GM23338 (cell line): ENCODE results near the gene KCNS3. TPM values are rescaled to one million over a fixed set of nuclear protein-coding genes. Genes with fewer than 3 reads are reported as not detected.

Source experiments
- ATAC-seq: fragments of 200-7000 bp; cut with Tn5 transposase; 3 replicates; pipeline ENCODE4 v1.9.1; 2020
- DNase-seq: peaks from one replicate; pipeline ENCODE4 v3.0.0-alpha.2; 2015; ENCODE audit warnings: low spot score
- H2AFZ ChIP-seq: fragments of 200-600 bp; sonication (generic); 2 replicates; pipeline ENCODE4 v1.8.0; 2016; ENCODE audit warnings: antibody characterized with exemption, mild to moderate bottlenecking, moderate library complexity
- H3F3A ChIP-seq: fragments of 200-600 bp; sonication (generic); replicated peaks from 2 replicates; pipeline ENCODE4 v1.8.0; 2017; ENCODE audit warnings: antibody characterized with exemption, mixed run types, low read depth
- H3K27ac ChIP-seq: fragments of 200-600 bp; sonication (generic); 2 replicates; pipeline ENCODE4 v1.6.1; 2016; ENCODE audit warnings: low read depth
- H3K27me3 ChIP-seq: fragments of 200-600 bp; sonication (generic); 2 replicates; pipeline ENCODE4 v1.8.0; 2016; ENCODE audit warnings: mild to moderate bottlenecking, mixed run types, moderate library complexity; ENCODE audit not compliant: insufficient read depth
- H3K36me3 ChIP-seq: fragments of 200-600 bp; sonication (generic); 2 replicates; pipeline ENCODE4 v1.8.0; 2016; ENCODE audit warnings: mild to moderate bottlenecking; ENCODE audit not compliant: insufficient read depth
- H3K4me1 ChIP-seq: fragments of 200-600 bp; sonication (generic); 2 replicates; pipeline ENCODE4 v1.8.0; 2016; ENCODE audit warnings: mild to moderate bottlenecking, moderate library complexity; ENCODE audit not compliant: insufficient read depth
- H3K4me2 ChIP-seq: fragments of 200-600 bp; sonication (generic); 2 replicates; pipeline ENCODE4 v1.7.1; 2017; ENCODE audit warnings: mixed run types
- H3K4me3 ChIP-seq: fragments of 200-600 bp; sonication (generic); 2 replicates; pipeline ENCODE4 v1.6.1; 2016; ENCODE audit warnings: mixed run types
- H3K79me2 ChIP-seq: fragments of 200-600 bp; sonication (generic); replicated peaks from 2 replicates; pipeline ENCODE4 v1.8.0; 2017; ENCODE audit warnings: mild to moderate bottlenecking; ENCODE audit not compliant: insufficient read depth
- H3K9me2 ChIP-seq: fragments of 200-600 bp; sonication (generic); 2 replicates; pipeline ENCODE4 v1.8.0; 2017; ENCODE audit not compliant: insufficient read depth
- H4K20me1 ChIP-seq: fragments of 200-600 bp; sonication (generic); replicated peaks from 2 replicates; pipeline ENCODE4 v1.8.0; 2017; ENCODE audit warnings: mild to moderate bottlenecking; ENCODE audit not compliant: insufficient read depth
- H3K27ac Mint-ChIP-seq: 2 replicates; pipeline ENCODE4 v1.8.0; 2020; ENCODE audit warnings: inconsistent platforms, mild to moderate bottlenecking, moderate library complexity, mixed read lengths
- H3K27me3 Mint-ChIP-seq: 3 replicates; pipeline ENCODE4 v1.8.0; 2022; ENCODE audit warnings: low read depth, mild to moderate bottlenecking, moderate library complexity, mixed read lengths, inconsistent platforms; ENCODE audit not compliant: insufficient read depth, poor library complexity
- H3K36me3 Mint-ChIP-seq: 3 replicates; pipeline ENCODE4 v1.8.0; 2021; ENCODE audit warnings: low read depth, mild to moderate bottlenecking, inconsistent platforms, moderate library complexity, mixed read lengths
- H3K4me1 Mint-ChIP-seq: 3 replicates; pipeline ENCODE4 v1.8.0; 2020; ENCODE audit warnings: mild to moderate bottlenecking, inconsistent platforms, mixed read lengths
- H3K4me3 Mint-ChIP-seq: 3 replicates; pipeline ENCODE4 v1.8.0; 2021; ENCODE audit warnings: moderate library complexity, mild to moderate bottlenecking, inconsistent platforms, mixed read lengths
- H3K9me3 Mint-ChIP-seq: 3 replicates; pipeline ENCODE4 v1.8.0; 2020; ENCODE audit warnings: moderate library complexity, mild to moderate bottlenecking, inconsistent platforms, mixed read lengths
- EZH2 ChIP-seq: fragments of 200-600 bp; sonication (generic); IDR thresholded peaks from one replicate; pipeline ENCODE4 v1.8.0; 2017; ENCODE audit warnings: antibody characterized with exemption, mild to moderate bottlenecking, low read depth; ENCODE audit not compliant: unreplicated experiment
- STAT1 ChIP-seq: IDR thresholded peaks from one replicate; pipeline ENCODE4 v1.6.1; 2016; ENCODE audit warnings: antibody characterized with exemption; ENCODE audit not compliant: unreplicated experiment
- polyA plus RNA-seq: library from polyadenylated mRNA; unstranded; fragments of >200 nt; fragmentation: Nextera tagmentation; extraction: Ambion mirVana; gene quantifications from 2 replicates; pipeline ENCODE4 v1.2.1, GENCODE V29; 2016
- total RNA-seq: library from RNA; depleted of rRNA; stranded (reverse); fragments of >200 nt; shearing (Covaris generic); gene quantifications from 2 replicates; pipeline ENCODE4 v1.2.3, GENCODE V29; 2014; rRNA removed
- TF ChIP-seq, protein P1 (sequence below), 2 experiments: fragments of 200-600 bp in 1 of 2; sonication (generic) in 1 of 2; conservative IDR thresholded peaks; 2 replicates each; pipeline versions ENCODE4 v1.5.1 to v1.6.1; 2016 to 2017; ENCODE audit warnings: antibody characterized with exemption in 2 of 2, low read depth in 2 of 2, mild to moderate bottlenecking in 2 of 2, moderate library complexity in 1 of 2
- TF ChIP-seq, protein P2 (sequence below): IDR thresholded peaks from one replicate; pipeline ENCODE4 v1.6.1; 2018; ENCODE audit warnings: antibody characterized with exemption; ENCODE audit not compliant: unreplicated experiment
- TF ChIP-seq, protein P3 (sequence below): fragments of 250-450 bp; sonication (Bioruptor Pico); IDR thresholded peaks from 2 replicates; pipeline ENCODE4 v1.5.0; 2020; ENCODE audit warnings: mild to moderate bottlenecking, moderate library complexity

The KCNS3 gene
- total and polyA plus RNA-seq, 2 experiments from 2014 or later: 23.2 to 80.0 TPM

DNA sequence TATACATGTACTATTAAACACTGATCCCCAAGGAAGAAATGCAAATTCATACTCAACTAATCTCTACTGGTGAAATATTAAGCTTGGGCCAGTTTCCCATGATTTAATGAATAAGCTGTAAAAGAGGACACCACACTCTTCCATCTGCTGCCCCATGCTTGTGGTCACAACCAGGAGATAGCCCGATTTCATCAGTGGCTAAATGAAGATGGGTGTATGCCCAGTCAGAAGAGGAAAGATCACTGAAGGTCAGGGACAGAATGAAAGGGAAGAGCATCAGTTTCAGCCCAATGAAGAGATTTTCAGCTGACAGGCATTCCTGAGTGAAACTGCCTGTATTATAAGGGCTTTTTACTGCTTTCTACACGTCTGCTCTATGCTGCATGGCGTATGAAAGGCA lies 103.5 kb downstream of the KCNS3 start:
- H3K4me3 ChIP-seq: no peak overlapping the region
- H3K4me3 Mint-ChIP-seq: no peak overlapping the region
- no peaks in the 10 kb centered on the region; the same call in 1 of the 3 replicates for H3K9me3 Mint-ChIP-seq
- H3K79me2 ChIP-seq: no peaks in the 10 kb centered on the region
- no peaks in the 10 kb centered on the region for H3K4me1 ChIP-seq
- no peaks in the 10 kb centered on the region for H3K36me3 ChIP-seq
- H3K27me3 ChIP-seq: no peaks in the 10 kb centered on the region
- H3K4me2 ChIP-seq: no peak overlapping the region
- ATAC-seq (no peak), DNase-seq (no peak)
- no peak overlapping the region for H2AFZ ChIP-seq
- no peak overlapping the region for H3K27ac Mint-ChIP-seq
- no peaks in the 10 kb centered on the region for H3F3A ChIP-seq
- H3K27ac ChIP-seq: no peak overlapping the region
- TF ChIP-seq, protein P1, sequence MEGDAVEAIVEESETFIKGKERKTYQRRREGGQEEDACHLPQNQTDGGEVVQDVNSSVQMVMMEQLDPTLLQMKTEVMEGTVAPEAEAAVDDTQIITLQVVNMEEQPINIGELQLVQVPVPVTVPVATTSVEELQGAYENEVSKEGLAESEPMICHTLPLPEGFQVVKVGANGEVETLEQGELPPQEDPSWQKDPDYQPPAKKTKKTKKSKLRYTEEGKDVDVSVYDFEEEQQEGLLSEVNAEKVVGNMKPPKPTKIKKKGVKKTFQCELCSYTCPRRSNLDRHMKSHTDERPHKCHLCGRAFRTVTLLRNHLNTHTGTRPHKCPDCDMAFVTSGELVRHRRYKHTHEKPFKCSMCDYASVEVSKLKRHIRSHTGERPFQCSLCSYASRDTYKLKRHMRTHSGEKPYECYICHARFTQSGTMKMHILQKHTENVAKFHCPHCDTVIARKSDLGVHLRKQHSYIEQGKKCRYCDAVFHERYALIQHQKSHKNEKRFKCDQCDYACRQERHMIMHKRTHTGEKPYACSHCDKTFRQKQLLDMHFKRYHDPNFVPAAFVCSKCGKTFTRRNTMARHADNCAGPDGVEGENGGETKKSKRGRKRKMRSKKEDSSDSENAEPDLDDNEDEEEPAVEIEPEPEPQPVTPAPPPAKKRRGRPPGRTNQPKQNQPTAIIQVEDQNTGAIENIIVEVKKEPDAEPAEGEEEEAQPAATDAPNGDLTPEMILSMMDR (conservative IDR thresholded peaks at IDR 0.05; ENCODE audit: low read depth in 2 of 2): no peak
- TF ChIP-seq STAT1: no peak
- TF ChIP-seq EZH2: no peak
- TF ChIP-seq, protein P2, sequence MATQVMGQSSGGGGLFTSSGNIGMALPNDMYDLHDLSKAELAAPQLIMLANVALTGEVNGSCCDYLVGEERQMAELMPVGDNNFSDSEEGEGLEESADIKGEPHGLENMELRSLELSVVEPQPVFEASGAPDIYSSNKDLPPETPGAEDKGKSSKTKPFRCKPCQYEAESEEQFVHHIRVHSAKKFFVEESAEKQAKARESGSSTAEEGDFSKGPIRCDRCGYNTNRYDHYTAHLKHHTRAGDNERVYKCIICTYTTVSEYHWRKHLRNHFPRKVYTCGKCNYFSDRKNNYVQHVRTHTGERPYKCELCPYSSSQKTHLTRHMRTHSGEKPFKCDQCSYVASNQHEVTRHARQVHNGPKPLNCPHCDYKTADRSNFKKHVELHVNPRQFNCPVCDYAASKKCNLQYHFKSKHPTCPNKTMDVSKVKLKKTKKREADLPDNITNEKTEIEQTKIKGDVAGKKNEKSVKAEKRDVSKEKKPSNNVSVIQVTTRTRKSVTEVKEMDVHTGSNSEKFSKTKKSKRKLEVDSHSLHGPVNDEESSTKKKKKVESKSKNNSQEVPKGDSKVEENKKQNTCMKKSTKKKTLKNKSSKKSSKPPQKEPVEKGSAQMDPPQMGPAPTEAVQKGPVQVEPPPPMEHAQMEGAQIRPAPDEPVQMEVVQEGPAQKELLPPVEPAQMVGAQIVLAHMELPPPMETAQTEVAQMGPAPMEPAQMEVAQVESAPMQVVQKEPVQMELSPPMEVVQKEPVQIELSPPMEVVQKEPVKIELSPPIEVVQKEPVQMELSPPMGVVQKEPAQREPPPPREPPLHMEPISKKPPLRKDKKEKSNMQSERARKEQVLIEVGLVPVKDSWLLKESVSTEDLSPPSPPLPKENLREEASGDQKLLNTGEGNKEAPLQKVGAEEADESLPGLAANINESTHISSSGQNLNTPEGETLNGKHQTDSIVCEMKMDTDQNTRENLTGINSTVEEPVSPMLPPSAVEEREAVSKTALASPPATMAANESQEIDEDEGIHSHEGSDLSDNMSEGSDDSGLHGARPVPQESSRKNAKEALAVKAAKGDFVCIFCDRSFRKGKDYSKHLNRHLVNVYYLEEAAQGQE: no peak
- TF ChIP-seq, protein P3, sequence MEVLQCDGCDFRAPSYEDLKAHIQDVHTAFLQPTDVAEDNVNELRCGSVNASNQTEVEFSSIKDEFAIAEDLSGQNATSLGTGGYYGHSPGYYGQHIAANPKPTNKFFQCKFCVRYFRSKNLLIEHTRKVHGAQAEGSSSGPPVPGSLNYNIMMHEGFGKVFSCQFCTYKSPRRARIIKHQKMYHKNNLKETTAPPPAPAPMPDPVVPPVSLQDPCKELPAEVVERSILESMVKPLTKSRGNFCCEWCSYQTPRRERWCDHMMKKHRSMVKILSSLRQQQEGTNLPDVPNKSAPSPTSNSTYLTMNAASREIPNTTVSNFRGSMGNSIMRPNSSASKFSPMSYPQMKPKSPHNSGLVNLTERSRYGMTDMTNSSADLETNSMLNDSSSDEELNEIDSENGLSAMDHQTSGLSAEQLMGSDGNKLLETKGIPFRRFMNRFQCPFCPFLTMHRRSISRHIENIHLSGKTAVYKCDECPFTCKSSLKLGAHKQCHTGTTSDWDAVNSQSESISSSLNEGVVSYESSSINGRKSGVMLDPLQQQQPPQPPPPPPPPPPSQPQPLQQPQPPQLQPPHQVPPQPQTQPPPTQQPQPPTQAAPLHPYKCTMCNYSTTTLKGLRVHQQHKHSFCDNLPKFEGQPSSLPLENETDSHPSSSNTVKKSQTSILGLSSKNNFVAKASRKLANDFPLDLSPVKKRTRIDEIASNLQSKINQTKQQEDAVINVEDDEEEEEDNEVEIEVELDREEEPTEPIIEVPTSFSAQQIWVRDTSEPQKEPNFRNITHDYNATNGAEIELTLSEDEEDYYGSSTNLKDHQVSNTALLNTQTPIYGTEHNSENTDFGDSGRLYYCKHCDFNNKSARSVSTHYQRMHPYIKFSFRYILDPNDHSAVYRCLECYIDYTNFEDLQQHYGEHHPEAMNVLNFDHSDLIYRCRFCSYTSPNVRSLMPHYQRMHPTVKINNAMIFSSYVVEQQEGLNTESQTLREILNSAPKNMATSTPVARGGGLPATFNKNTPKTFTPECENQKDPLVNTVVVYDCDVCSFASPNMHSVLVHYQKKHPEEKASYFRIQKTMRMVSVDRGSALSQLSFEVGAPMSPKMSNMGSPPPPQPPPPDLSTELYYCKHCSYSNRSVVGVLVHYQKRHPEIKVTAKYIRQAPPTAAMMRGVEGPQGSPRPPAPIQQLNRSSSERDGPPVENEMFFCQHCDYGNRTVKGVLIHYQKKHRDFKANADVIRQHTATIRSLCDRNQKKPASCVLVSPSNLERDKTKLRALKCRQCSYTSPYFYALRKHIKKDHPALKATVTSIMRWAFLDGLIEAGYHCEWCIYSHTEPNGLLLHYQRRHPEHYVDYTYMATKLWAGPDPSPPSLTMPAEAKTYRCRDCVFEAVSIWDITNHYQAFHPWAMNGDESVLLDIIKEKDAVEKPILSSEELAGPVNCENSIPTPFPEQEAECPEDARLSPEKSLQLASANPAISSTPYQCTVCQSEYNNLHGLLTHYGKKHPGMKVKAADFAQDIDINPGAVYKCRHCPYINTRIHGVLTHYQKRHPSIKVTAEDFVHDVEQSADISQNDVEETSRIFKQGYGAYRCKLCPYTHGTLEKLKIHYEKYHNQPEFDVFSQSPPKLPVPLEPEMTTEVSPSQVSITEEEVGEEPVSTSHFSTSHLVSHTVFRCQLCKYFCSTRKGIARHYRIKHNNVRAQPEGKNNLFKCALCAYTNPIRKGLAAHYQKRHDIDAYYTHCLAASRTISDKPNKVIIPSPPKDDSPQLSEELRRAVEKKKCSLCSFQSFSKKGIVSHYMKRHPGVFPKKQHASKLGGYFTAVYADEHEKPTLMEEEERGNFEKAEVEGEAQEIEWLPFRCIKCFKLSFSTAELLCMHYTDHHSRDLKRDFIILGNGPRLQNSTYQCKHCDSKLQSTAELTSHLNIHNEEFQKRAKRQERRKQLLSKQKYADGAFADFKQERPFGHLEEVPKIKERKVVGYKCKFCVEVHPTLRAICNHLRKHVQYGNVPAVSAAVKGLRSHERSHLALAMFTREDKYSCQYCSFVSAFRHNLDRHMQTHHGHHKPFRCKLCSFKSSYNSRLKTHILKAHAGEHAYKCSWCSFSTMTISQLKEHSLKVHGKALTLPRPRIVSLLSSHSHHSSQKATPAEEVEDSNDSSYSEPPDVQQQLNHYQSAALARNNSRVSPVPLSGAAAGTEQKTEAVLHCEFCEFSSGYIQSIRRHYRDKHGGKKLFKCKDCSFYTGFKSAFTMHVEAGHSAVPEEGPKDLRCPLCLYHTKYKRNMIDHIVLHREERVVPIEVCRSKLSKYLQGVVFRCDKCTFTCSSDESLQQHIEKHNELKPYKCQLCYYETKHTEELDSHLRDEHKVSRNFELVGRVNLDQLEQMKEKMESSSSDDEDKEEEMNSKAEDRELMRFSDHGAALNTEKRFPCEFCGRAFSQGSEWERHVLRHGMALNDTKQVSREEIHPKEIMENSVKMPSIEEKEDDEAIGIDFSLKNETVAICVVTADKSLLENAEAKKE: no peak
- no peaks in the 10 kb centered on the region for H3K9me2 ChIP-seq
- no peaks in the 10 kb centered on the region for H3K27me3 Mint-ChIP-seq
- H3K36me3 Mint-ChIP-seq: no peaks in the 10 kb centered on the region
- no peaks in the 10 kb centered on the region for H4K20me1 ChIP-seq
- H3K4me1 Mint-ChIP-seq: no peaks in the 10 kb centered on the region

Other genes with a start within 250 kb of the KCNS3 start
- gene SMC6, start 124.9 kb upstream of the KCNS3 start, total RNA-seq: 43.3 and 53.4 TPM in 2 replicates
- gene SMC6, start 124.9 kb upstream of the KCNS3 start, polyA plus RNA-seq: 45.5 and 59.8 TPM in 2 replicates
- 25.2 and 43.3 TPM in 2 replicates for gene GEN1, start 124.5 kb upstream of the KCNS3 start, total RNA-seq
- gene GEN1, start 124.5 kb upstream of the KCNS3 start, polyA plus RNA-seq: 9.8 and 14.2 TPM in 2 replicates
- gene MSGN1, start 62.2 kb upstream of the KCNS3 start, total RNA-seq: not detected in 2 replicates
- gene MSGN1, start 62.2 kb upstream of the KCNS3 start, polyA plus RNA-seq: not detected in 2 replicates